Medulla oblongata (tissue), 1 donor: ENCODE results near the gene RAB34.
A peak's percentile ranks its signal among the peaks of the same experiment; 100 is the strongest.

Experiments
- DNase-seq: peaks from one replicate; pipeline ENCODE4 v3.0.0-alpha.2; 2015; ENCODE audit errors: extremely low spot score

The RAB34 gene

DNA sequence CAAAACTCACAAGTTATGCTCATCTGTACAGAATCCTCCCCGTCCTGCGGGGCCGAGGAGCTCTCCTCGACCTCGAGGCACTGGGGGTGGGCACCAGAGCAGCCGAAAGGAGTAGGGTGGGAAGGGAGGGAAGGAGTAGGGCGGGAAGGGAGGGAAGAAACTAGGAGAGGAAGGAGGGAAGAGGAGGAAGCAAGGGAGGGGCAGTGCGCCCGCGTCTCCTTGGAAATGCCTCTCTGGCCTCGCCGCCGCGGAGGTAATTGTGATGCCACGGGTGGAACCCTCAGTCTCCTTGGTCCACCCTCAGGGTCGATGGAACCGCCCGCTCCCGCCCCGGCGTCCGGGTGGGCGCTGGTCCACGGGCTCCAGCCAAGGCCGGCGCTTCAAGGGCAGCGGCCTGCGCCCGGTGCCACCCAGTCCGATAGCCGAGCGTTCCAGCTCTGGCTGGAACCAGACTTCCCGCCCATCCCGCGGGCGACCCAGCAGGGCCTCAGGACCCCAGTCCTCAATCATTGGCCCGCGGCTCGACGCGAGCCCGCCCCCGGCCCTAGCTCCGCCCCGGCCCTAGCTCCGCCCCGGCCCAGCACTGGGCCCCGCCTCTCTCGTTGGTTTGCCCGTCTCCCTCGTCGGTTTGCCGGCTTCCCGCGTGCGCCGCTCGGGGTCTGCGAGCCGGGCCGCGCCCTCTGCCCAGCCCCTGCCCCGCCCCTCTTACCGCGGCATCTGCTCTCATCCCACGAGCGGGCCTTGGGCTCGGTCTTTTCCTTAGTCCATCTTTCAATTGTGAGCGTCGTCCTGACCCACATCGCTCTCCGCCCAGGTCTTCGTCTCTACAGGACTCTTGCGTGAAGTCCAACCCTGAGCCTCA, 6.6 kb downstream of the RAB34 start:
- peak; percentile 88 for DNase-seq

- no peak for DNase-seq
Measured at GRCh38 chr17:28707339-28707720, 10.3 kb downstream of the RAB34 start.

GRCh38 chr17:28706471-28707338, 11.0 kb downstream of the RAB34 start:
- DNase-seq: no peak

DNA sequence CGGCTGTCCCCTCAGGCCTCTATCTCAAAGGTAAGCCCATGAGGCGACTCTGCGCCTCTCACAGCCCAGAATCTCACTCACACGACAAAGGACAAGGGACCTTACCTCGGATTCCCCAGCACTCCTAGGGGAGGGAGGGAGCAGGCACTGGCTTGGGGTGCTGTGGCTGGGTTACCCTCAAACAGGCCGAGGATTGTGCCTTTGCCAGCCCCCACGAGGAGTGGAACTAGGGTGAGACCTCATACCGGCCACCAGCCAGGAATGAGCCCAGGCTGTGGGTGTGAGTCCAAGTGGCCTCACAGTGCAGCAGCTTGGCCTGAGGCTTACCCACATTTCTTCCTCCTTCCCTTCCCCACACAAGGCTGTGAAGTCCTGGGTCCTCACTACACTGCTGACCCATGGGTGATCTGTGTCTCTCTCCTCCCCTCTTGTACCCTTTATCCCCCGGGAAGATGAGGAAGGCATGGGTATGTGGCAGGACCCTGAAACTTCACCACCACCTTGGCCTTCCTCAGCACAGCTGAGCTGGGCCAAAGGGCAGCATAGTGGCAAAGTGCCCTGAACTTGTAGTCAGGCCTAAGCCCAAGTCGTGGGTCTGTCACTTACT, 11.8 kb downstream of the RAB34 start:
- no peak for DNase-seq

GRCh38 chr17:28705074-28705659, 12.5 kb downstream of the RAB34 start:
- DNase-seq: no peak

DNA sequence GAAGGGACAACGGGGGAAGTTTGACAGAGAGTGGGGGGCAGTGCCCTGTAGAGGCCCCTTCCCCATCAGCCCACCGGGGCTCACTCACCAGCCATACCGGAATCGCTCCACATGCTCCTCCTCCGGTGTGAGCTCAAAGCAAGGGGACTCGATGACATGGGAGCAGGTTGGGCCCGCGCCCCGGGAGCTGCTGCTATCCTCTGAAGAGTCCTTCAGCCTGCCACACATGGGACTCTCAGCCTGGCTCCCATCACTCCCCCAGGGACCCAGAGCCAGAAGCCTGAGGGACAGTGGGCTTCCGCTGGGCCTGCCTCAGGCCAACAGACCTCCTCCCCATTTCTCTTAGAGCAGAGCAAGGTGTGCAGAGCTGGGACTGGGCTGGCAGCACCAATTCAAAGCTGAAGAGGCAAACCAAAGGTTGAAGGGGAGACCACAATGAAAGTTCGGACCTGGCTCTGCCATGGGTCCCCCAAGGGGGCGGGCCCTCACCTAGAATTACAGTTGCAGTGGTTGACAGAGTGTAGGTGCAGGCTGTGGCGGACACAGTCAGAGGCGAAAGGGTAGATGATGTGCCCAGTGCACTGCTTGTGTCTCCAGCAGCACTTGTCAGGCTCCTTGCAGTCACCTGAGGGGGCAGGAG, 13.3 kb downstream of the RAB34 start:
- DNase-seq: no peak

DNA sequence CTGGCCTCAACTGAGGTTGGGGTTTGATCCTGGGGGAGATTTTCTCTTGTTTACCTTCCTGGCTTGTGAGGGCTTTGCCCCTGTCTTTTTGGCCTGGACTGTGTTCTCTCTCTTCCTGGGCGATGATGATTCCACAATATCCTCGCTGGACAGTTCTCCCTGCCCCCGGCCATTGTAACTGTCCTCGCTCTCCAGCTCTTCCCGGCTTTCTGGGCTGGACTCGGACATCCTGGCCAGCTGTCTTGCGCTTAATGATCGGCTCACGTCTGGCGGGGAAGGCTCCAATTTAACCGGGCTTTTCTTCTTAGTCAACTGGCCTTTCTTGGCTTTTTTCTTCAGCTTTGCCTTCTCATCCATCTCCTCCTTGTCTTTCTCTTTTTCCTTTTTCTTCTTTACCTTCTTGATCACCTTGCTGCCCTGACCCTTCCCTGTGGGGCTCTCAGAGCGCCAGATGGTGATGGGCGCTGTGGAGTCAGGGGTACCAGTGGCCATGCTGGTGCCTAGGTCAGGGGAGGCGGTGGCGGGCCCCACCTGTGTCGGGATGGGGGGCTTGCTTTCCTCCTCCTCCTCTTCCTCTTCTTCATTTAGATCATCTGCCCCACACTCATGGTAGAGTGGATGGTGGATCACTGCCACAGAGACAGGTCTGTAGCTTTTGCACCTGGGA, 14.0 kb downstream of the RAB34 start:
- DNase-seq: no peak

- DNase-seq: no peak
Measured at GRCh38 chr17:28702752-28703150, 14.9 kb downstream of the RAB34 start.

DNA sequence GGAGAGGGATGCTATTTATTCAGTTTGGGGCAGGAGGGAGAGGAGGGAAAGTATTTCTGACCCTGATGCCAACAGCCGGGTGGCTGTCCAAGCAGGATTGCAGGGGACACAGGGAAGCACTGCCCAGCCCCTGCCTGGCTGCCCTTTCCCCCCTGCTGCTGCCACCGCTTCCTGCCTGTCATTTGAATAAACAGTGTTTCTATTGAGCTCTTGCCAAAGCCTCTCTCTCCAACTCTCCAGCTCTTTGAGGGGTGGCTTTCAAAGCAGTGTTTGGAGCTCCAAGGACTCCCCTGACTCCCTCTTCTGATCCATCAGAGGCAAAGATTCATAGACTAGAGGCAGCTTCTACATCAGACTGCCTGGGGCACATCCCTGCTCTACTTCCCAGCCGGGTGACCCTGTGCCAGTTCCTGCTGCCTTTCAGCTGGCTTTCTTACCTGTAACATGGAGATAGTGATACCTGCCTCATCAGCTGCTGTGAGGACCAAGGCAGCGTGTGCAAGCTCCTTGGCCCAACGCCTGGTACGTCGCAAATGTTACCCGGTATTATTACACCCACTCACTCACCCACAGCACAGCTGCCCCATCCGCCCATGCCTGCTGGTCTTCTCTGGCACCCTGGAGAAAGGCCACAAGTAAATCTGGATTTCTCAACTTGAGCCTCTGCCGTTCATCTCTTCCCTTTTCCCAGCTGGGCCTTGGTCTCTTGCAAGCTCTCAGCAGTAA, 15.5 kb downstream of the RAB34 start:
- DNase-seq: peak; percentile 89

GRCh38 chr17:28700830-28701492, 16.7 kb downstream of the RAB34 start:
- DNase-seq: no peak

DNA sequence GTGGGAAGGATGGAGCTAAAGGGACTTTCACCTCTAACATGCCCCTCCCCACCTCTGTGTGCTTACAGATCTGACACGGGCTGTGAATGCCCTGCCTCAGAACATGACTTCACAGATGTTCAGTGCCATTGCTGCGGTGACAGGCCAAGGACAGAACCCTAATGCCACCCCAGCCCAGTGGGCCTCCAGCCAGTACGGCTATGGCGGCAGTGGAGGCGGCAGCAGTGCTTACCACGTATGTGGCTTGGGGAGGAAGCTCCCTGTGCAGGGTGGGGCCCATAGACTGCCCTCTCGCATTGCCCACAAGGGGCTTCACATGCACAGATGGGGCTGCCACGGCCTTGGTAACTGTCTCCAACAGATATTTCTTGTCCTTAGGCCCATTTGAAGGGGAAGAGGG, 17.4 kb downstream of the RAB34 start:
- DNase-seq: no peak

GRCh38 chr17:28698253-28698941, 19.3 kb downstream of the RAB34 start:
- DNase-seq: no peak

DNA sequence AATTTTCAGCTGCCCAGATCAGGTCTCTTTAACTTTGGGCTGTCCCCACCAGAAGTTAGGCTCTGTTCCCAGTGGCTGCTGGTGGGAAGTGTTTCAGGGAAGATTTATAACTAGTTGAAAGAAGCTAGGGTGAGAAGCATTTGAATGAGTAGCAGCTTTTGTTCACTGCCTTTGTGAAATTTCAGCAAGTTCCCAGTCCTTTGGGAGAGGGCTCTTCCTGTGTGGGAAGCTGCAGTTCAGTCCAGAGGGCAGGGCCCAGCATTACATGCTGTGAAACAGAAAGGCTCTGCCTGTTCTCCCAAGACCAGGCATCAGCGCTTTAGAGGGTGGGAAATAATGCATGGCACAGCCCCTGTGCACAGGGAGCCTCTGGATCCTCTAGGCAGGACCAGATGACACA, 23.8 kb downstream of the RAB34 start:
- peak; percentile 71 for DNase-seq

DNA sequence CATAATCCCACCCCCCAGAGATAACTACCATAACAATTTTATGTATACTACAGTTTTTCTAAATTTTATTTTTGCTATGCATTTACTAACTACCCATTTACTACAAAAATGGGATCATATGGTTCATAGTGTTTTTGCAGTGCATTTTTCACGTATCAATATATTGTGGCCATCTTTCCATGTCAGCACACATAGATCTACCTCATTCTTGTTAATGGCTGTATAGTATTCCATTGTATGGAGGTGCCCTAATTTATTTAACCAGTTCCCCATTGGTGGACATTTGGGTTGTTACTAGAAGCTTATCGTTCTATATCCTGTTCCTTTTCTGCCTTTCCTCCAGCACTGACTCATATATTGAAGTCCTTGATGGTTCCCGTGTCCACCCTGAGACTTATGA, 28.7 kb downstream of the RAB34 start:
- DNase-seq: no peak

DNA sequence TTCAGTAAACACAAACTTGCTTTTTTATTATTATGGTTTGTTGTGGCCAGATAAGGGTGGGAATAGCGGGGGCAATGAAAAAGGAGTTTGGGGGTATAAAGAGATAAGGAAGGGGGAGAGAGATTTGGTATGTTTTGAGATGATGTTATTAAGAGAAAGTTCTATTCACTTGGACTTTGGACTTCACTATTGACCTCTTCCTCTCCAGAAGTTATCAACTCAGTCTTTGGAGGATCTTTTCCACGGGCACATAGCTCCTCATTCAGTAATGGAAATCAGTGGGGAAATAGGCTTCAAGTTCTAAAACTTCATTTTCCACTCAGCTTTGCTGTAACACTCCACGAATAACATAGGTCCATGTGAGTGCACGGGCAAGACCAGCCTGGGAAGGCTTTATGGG, 29.2 kb downstream of the RAB34 start:
- DNase-seq: no peak

GRCh38 chr17:28686296-28686695, 31.4 kb downstream of the RAB34 start:
- no peak for DNase-seq

GRCh38 chr17:28685366-28685765, 32.3 kb downstream of the RAB34 start:
- DNase-seq: no peak

DNA sequence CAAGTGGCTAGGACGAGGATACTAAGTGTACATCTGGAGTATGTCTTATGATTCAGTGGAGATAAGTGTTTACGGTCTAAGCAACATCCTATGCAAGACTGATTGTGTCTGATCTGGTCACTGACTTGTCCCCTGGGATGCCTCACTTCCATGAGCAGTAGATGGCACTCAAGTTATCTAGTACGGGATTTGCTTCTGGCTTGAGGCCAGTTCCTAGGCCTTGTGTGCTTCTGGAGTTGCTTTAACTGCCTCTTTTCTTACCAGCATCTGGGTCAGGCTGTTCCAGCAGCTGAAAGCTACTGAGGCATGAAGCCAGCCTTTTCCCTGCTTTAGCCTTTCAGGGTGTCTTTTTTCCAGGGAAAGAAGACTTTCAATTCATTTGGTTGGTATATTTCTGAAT, 32.7 kb downstream of the RAB34 start:
- DNase-seq: peak; percentile 94

DNA sequence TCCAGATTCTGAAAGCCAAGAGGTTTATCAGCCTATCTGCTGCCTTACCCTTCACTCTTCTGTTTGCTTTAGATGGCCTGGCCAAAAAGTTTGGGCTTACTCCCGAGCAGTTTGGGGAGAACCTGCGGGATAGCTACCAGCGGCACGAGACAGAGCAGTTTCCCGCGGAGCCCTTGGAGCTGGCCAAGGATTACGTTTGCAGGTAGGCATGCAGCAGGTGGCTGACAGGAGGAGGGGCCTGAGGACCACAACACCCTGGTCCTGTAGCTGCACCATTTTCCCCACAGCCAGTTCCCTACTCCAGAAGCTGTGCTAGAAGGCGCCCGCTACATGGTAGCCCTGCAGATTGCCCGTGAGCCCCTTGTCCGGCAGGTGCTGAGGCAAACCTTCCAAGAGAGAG, 35.0 kb downstream of the RAB34 start:
- DNase-seq: no peak
